ENCODE data around the gene ATXN1. TPM values are rescaled to one million over a fixed set of nuclear protein-coding genes. Genes with fewer than 3 reads are reported as not detected.
A peak's percentile ranks its signal among the peaks of the same experiment; 100 is the strongest.

Gene ATXN1
- polyA plus RNA-seq, 1 of the 3 experiments (the other 2 are of a cell fraction) = 7.9 TPM

GRCh38 chr6:16345449-16346330, 415.6 kb downstream of the ATXN1 start (continued):
- TF ChIP-seq EP300 (IDR thresholded peaks at IDR 0.05; ENCODE audit: borderline replicate concordance in 1 of 2, low read depth in 1 of 2, low read length in 1 of 2) (peak; percentile 65 to 71; a peak in 3 of 4 replicates), POLR2AphosphoS5 (IDR thresholded peaks at IDR 0.05; ENCODE audit: low read depth, low read length) (peak; percentile 81), RFX5 (IDR thresholded peaks at IDR 0.05; ENCODE audit: low read length) (no peak), USF1 (IDR thresholded peaks at IDR 0.05; ENCODE audit: borderline replicate concordance, low read depth) (peak; percentile 46; the same call in 1 of the 2 replicates), SMC3 (IDR thresholded peaks at IDR 0.05; ENCODE audit: low read depth, low read length) (no peak), MEF2A (IDR thresholded peaks at IDR 0.05; ENCODE audit: borderline replicate concordance, low read depth) (peak; percentile 60; the same call in 1 of the 2 replicates), REST (IDR thresholded peaks at IDR 0.05; ENCODE audit: low read depth, low read length) (no peak), FOSL2 (IDR thresholded peaks at IDR 0.05; ENCODE audit: borderline replicate concordance, low read depth) (peak; percentile 84)

- Histone ChIP-seq H3K79me2 (ENCODE audit: insufficient read depth) (0 out of 2 replicates have a peak, but pooled peaks cover 3% of the 10 kb centered on the region), H3K27me3 (ENCODE audit: insufficient read depth) (no peaks in the 10 kb centered on the region), H3K9ac (no peak overlapping the region), H2AFZ (ENCODE audit: low read depth) (no peak overlapping the region), H3K4me2 (no peak overlapping the region), H3K27ac (ENCODE audit: low read depth in 2 of 2, low read length in 1 of 2) (peak overlapping the region; percentile 78 to 93), H3K9me2 (no peaks in the 10 kb centered on the region), H3K4me1 (ENCODE audit: control insufficient read depth in 1 of 2, insufficient read depth in 2 of 2, low read depth in 1 of 2, low read length in 1 of 2) (peaks cover 18 to 19% of the 10 kb centered on the region in 2 experiments), H4K20me1 (ENCODE audit: insufficient read depth) (no peaks in the 10 kb centered on the region), H3K36me3 (replicated peaks in 1 of 2; ENCODE audit: control insufficient read depth in 1 of 2, insufficient read depth in 2 of 2, low read length in 1 of 2) (no peaks in the 10 kb centered on the region), H3F3A (replicated peaks; ENCODE audit: insufficient read depth) (peaks cover 11% of the 10 kb centered on the region), H3K9me3 (no peaks in the 10 kb centered on the region), H3K4me3 (ENCODE audit: low read depth in 2 of 2, low read length in 1 of 2) (no peak overlapping the region)
- 93% methylated on average over 6 of the region's 6 CpGs for WGBS (ENCODE audit: low lambda C conversion rate)
- no peak for DNase-seq
- ChIA-PET POLR2A (no interaction called here), CTCF (interaction anchor here (1.0 to 2.0 kb wide), 5 partner anchors 8 to 62 kb away, joined by 3 to 5 read pairs (median 4); no protein-coding TSS in a partner anchor)
- TF ChIP-seq IRF3 (IDR thresholded peaks at IDR 0.05; ENCODE audit: low read depth, low read length) = no peak
- no peak for TF ChIP-seq CTCF (IDR thresholded peaks at IDR 0.05)
- TF ChIP-seq FOXM1 (IDR thresholded peaks at IDR 0.05; ENCODE audit: low read depth) = no peak
- TF ChIP-seq USF2 (IDR thresholded peaks at IDR 0.05; ENCODE audit: borderline replicate concordance, low read depth, low read length) = no peak
- TF ChIP-seq USF1 (IDR thresholded peaks at IDR 0.05; ENCODE audit: borderline replicate concordance, low read depth) = no peak
- no peak for TF ChIP-seq SIN3A (IDR thresholded peaks at IDR 0.05; ENCODE audit: borderline replicate concordance, low read depth, low read length)
- TF ChIP-seq EZH2phosphoT487 (IDR thresholded peaks at IDR 0.05; ENCODE audit: borderline replicate concordance, low read depth) = no peak
- TF ChIP-seq RXRA (IDR thresholded peaks at IDR 0.05; ENCODE audit: borderline replicate concordance, low read depth) = no peak
- TF ChIP-seq EP300 (IDR thresholded peaks at IDR 0.05; ENCODE audit: borderline replicate concordance in 1 of 2, low read depth in 1 of 2, low read length in 1 of 2) = no peak
These were observed 416.5 kb downstream of the ATXN1 start for GRCh38 chr6:16344756-16345155.

Data from SK-N-SH (cell line).